ENCODE data around the gene FGD4.

GRCh38 chr12:32512379-32512778, 113.0 kb downstream of the FGD4 start:
- TF ChIP-seq EZH2phosphoT487 (IDR thresholded peaks at IDR 0.05; ENCODE audit: insufficient read depth, low read depth) (no peak), EZH2 (IDR thresholded peaks at IDR 0.05; ENCODE audit: insufficient read depth, poor library complexity, severe bottlenecking) (no peak)

All from GM23248 (cell line).